Keratinocyte (primary cell): Measurements from ENCODE around the gene RAB8B. TPM values are rescaled to one million over a fixed set of nuclear protein-coding genes. Genes with fewer than 3 reads are reported as not detected.

ENCODE experiments used
- DNase-seq: peaks from one replicate; pipeline ENCODE4 v3.0.0-alpha.2; 2011; ENCODE audit warnings: low read depth, missing footprints, low spot score
- FAIRE-seq: peaks from 2 replicates; lab custom pipeline; 2011; peaks lifted over from hg19 to GRCh38; lab: Jason Lieb, UNC
- H2AFZ ChIP-seq: 2 replicates; pipeline ENCODE4 v1.6.0; 2012; ENCODE audit warnings: low read length, control low read depth, inconsistent platforms; ENCODE audit not compliant: control insufficient read depth
- H3K27ac ChIP-seq: 2 replicates; pipeline ENCODE4 v1.5.1; 2011; ENCODE audit warnings: low read length; ENCODE audit not compliant: control insufficient read depth, insufficient read depth
- H3K27me3 ChIP-seq: 3 replicates; pipeline ENCODE4 v1.6.0; 2011; ENCODE audit warnings: low read length; ENCODE audit not compliant: control insufficient read depth, insufficient read depth; ENCODE audit errors: extremely low read depth
- H3K36me3 ChIP-seq, 2 experiments: 2 replicates in 1 of 2; 3 replicates in 1 of 2; pipeline ENCODE4 v1.5.1; 2011; ENCODE audit warnings: low read length in 2 of 2, mild to moderate bottlenecking in 1 of 2; ENCODE audit not compliant: control insufficient read depth in 2 of 2, insufficient read depth in 2 of 2; ENCODE audit errors: extremely low read depth in 1 of 2
- H3K4me1 ChIP-seq: 3 replicates; pipeline ENCODE4 v1.5.1; 2011; ENCODE audit warnings: low read length; ENCODE audit not compliant: control insufficient read depth, insufficient read depth; ENCODE audit errors: extremely low read depth
- H3K4me2 ChIP-seq: 3 replicates; pipeline ENCODE4 v1.6.0; 2011; ENCODE audit warnings: low read depth, low read length; ENCODE audit not compliant: control insufficient read depth, insufficient read depth; ENCODE audit errors: extremely low read depth
- H3K4me3 ChIP-seq, 3 experiments: fragments of 200-600 bp in 1 of 3; sonication (generic) in 1 of 3; 2 replicates in 2 of 3; 3 replicates in 1 of 3; pipeline ENCODE4 v1.5.1; 2011 to 2016; ENCODE audit warnings: low read length in 3 of 3, mild to moderate bottlenecking in 3 of 3, control low read depth in 2 of 3, inconsistent platforms in 1 of 3, low read depth in 1 of 3, mixed read lengths in 1 of 3, mixed run types in 1 of 3, moderate library complexity in 1 of 3; ENCODE audit not compliant: control insufficient read depth in 2 of 3, insufficient read depth in 2 of 3; ENCODE audit errors: extremely low read depth in 1 of 3
- H3K79me2 ChIP-seq: 2 replicates; pipeline ENCODE4 v1.6.0; 2012; ENCODE audit warnings: low read length; ENCODE audit not compliant: control insufficient read depth, insufficient read depth
- H3K9ac ChIP-seq: 3 replicates; pipeline ENCODE4 v1.6.0; 2011; ENCODE audit warnings: low read length; ENCODE audit not compliant: control insufficient read depth, insufficient read depth; ENCODE audit errors: extremely low read depth
- H3K9me1 ChIP-seq: 3 replicates; pipeline ENCODE4 v1.6.0; 2011; ENCODE audit warnings: low read length; ENCODE audit not compliant: control insufficient read depth, insufficient read depth; ENCODE audit errors: extremely low read depth
- H3K9me3 ChIP-seq: 2 replicates; pipeline ENCODE4 v1.5.1; 2012; ENCODE audit warnings: low read depth, low read length; ENCODE audit not compliant: control insufficient read depth
- H4K20me1 ChIP-seq: 3 replicates; pipeline ENCODE4 v1.6.0; 2011; ENCODE audit warnings: low read length; ENCODE audit not compliant: control insufficient read depth, insufficient read depth; ENCODE audit errors: extremely low read depth
- EZH2 ChIP-seq: IDR thresholded peaks from one replicate; pipeline ENCODE4 v1.6.1; 2012; ENCODE audit warnings: inconsistent platforms, mild to moderate bottlenecking, low read length, moderate library complexity
- dilution Hi-C: fragments of 300-500 bp; cut with MboI; formaldehyde crosslinking; loops from one replicate; pipeline ENCODE4 v1.7.0; 2020; ENCODE audit warnings: low sequenced_read_pairs; ENCODE audit not compliant: extremely low pct_ligation_motif_present
- polyA plus RNA-seq, 5 experiments: library from polyadenylated mRNA; depleted of rRNA in 3 of 5; stranded (reverse) in 3 of 5; stranded (forward) in 1 of 5; unstranded in 1 of 5; fragments of >200 nt; gene quantifications; 1 replicate in 1 of 5; 2 replicates in 3 of 5; 3 replicates in 1 of 5; pipeline versions ENCODE4 v1.2.1 to v1.2.3, GENCODE V29; 2011 to 2012; ENCODE audit warnings: missing spikeins in 2 of 5, low read depth in 1 of 5, low replicate concordance in 1 of 5
- TF ChIP-seq, protein P1 (sequence below), 3 experiments: IDR thresholded peaks in 1 of 3; conservative IDR thresholded peaks in 1 of 3; optimal IDR thresholded peaks in 1 of 3; 2 replicates in 2 of 3; 3 replicates in 1 of 3; pipeline versions ENCODE3 to v1.5.1; 2011; ENCODE audit warnings: low read length in 3 of 3, mild to moderate bottlenecking in 3 of 3, moderate library complexity in 2 of 3, control low read depth in 1 of 3, inconsistent platforms in 1 of 3; ENCODE audit not compliant: insufficient read depth in 2 of 3; ENCODE audit errors: extremely low read depth in 1 of 3

The RAB8B gene
- polyA plus RNA-seq, 1 donor (not counting 4 experiments of a cell fraction or from before 2014, with no cell fraction given), result 31.2 TPM

DNA sequence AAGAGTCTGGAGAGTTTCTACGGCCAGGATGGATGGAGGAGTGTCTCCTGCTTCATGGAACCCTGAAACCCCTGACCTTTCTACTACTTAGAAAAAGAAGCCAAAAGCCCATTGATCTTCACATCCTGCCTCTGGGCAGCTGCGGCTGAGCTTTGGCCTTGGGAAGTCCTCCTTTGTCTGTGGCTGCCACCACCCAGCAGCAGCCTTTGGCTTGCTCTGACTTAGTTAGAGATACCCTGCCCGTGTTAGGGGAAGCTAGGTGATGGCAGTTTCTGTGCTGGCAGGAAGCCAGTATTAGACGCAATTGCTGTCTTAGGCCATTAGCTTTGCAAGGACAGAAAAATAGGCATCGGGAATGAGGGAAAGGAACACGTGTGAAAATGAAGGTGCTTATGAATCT is 106.8 kb downstream of the RAB8B start:
- dilution Hi-C loops, result no loop called here
- FAIRE-seq (no peak), DNase-seq (no peak)
- H3K4me1 ChIP-seq, result peaks cover 7% of the 10 kb centered on the region
- H3K27me3 ChIP-seq, result no peaks in the 10 kb centered on the region
- H3K27ac ChIP-seq, result no peak overlapping the region
- H3K79me2 ChIP-seq, result no peaks in the 10 kb centered on the region
- no peaks in the 10 kb centered on the region for H3K9me1 ChIP-seq
- no peak for TF ChIP-seq EZH2
- TF ChIP-seq, protein P1, sequence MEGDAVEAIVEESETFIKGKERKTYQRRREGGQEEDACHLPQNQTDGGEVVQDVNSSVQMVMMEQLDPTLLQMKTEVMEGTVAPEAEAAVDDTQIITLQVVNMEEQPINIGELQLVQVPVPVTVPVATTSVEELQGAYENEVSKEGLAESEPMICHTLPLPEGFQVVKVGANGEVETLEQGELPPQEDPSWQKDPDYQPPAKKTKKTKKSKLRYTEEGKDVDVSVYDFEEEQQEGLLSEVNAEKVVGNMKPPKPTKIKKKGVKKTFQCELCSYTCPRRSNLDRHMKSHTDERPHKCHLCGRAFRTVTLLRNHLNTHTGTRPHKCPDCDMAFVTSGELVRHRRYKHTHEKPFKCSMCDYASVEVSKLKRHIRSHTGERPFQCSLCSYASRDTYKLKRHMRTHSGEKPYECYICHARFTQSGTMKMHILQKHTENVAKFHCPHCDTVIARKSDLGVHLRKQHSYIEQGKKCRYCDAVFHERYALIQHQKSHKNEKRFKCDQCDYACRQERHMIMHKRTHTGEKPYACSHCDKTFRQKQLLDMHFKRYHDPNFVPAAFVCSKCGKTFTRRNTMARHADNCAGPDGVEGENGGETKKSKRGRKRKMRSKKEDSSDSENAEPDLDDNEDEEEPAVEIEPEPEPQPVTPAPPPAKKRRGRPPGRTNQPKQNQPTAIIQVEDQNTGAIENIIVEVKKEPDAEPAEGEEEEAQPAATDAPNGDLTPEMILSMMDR (optimal IDR thresholded peaks at IDR 0.05 in 1 of 3, IDR thresholded peaks at IDR 0.05 in 1 of 3, conservative IDR thresholded peaks at IDR 0.05 in 1 of 3; ENCODE audit: extremely low read depth in 1 of 3, insufficient read depth in 2 of 3, low read length in 3 of 3), result no peak
- no peaks in the 10 kb centered on the region for H3K9me3 ChIP-seq
- peaks cover 0 to 2% of the 10 kb centered on the region in 2 experiments for H3K36me3 ChIP-seq
- H3K4me2 ChIP-seq, result no peak overlapping the region
- no peak overlapping the region for H3K4me3 ChIP-seq
- H3K9ac ChIP-seq, result no peak overlapping the region
- no peaks in the 10 kb centered on the region for H4K20me1 ChIP-seq
- H2AFZ ChIP-seq, result no peak overlapping the region

DNA sequence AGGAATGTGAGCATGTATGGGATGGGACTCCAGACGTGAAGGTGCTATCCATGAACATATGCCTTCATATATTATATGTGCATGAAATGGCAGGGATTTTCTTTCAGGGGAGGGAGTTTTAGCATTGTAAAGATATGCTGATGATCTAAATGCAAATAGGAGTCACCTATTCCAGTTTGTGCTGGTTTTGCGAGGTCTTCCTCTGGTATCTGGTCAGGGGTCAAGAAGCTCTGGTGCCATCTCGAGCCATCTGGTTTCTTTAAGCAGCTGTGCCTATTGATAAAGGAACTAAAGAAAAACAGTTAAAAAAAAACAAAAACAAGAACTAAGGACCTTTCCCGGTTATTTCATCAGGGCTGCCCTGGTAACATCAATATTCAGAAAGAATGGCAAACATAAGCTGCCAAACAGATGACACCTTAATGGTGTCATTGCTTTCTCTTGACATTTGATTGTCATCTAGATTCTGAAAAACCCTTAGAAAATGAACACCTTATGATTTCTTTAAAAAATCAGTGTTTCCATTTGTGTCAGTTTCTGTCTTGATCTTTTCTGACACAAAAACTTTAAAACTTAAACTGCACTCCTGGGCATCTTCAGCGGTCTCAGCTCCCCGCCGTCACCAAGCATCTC is 110.7 kb downstream of the RAB8B start:
- Histone ChIP-seq H3K9ac (no peak overlapping the region), H3K36me3 (peaks cover 0 to 2% of the 10 kb centered on the region in 2 experiments), H3K4me3 (no peak overlapping the region), H3K27ac (no peak overlapping the region), H3K9me3 (no peaks in the 10 kb centered on the region), H3K79me2 (no peaks in the 10 kb centered on the region), H3K4me1 (no peaks in the 10 kb centered on the region), H3K4me2 (no peak overlapping the region), H3K9me1 (no peaks in the 10 kb centered on the region), H3K27me3 (no peaks in the 10 kb centered on the region), H4K20me1 (no peaks in the 10 kb centered on the region), H2AFZ (no peak overlapping the region)
- DNase-seq, result no peak
- dilution Hi-C loops, result no loop called here
- TF ChIP-seq, protein P1 (optimal IDR thresholded peaks at IDR 0.05 in 1 of 3, IDR thresholded peaks at IDR 0.05 in 1 of 3, conservative IDR thresholded peaks at IDR 0.05 in 1 of 3; ENCODE audit: extremely low read depth in 1 of 3, insufficient read depth in 2 of 3, low read length in 3 of 3), result no peak
- no peak for TF ChIP-seq EZH2
- no peak for FAIRE-seq
